GM12892 (cell line): Measurements from ENCODE around the gene COL23A1.

Experiments
- POLR2A ChIP-seq: IDR thresholded peaks from 2 replicates; pipeline ENCODE4 v1.6.1; 2011; ENCODE audit warnings: low read depth, low read length, control low read depth
- POLR2AphosphoS5 ChIP-seq: IDR thresholded peaks from 2 replicates; pipeline ENCODE4 v1.6.1; 2011; ENCODE audit warnings: low read depth, low read length, control low read depth
- TAF1 ChIP-seq: IDR thresholded peaks from 2 replicates; pipeline ENCODE4 v1.6.1; 2011; ENCODE audit warnings: low read depth, mild to moderate bottlenecking, control low read depth, low read length, borderline replicate concordance

DNA sequence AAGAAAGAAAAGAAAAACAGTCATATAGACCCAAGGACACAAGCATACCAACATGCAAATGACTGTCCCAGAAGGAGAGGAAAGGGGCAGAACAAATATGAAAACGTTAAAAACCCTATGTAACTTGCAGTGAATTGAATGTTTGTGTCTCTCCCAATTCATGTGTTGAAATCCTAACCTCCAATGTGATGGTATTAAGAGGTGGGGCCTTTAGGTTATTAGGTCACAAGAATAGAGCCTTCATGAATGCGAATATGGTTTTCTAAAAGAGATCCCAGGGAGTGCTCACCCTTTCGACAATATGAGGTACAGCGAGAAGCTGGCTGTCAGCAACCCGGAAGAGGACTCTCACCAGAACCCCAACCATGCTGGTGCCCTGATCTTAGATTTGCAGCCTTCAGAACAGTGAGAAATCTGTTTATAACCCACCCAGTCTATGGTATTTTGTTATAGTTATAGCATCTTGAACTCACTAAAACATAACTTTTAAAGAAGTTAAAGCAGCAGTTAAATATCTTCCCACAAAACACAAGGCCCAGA, 371.9 kb downstream of the COL23A1 start:
- TF ChIP-seq POLR2AphosphoS5 (0 out of 2 replicates have a peak, but pooled peaks have one; percentile 25), POLR2A (no peak), TAF1 (no peak)
